ENCODE results near the gene CD44.

DNA sequence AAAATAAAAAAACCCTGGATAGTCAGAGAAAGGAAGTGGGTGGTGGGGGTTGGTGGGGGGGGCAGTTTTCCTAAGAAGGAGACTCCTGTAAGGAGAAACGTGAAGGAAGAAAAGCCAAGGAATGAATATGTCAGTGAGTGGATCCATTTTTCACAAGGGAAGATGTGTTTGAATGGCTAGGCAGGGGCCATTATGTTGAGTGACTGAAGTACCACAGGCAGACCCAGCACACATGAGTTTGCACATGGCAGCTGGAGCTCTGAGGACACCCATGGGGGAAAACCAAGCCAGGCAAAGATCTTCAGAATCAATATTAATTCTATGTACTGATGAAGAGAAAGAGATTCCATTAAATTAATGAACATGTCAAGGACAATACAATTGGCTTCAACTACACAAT, 67.6 kb downstream of the CD44 start:
- TF ChIP-seq, protein P1, sequence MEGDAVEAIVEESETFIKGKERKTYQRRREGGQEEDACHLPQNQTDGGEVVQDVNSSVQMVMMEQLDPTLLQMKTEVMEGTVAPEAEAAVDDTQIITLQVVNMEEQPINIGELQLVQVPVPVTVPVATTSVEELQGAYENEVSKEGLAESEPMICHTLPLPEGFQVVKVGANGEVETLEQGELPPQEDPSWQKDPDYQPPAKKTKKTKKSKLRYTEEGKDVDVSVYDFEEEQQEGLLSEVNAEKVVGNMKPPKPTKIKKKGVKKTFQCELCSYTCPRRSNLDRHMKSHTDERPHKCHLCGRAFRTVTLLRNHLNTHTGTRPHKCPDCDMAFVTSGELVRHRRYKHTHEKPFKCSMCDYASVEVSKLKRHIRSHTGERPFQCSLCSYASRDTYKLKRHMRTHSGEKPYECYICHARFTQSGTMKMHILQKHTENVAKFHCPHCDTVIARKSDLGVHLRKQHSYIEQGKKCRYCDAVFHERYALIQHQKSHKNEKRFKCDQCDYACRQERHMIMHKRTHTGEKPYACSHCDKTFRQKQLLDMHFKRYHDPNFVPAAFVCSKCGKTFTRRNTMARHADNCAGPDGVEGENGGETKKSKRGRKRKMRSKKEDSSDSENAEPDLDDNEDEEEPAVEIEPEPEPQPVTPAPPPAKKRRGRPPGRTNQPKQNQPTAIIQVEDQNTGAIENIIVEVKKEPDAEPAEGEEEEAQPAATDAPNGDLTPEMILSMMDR (IDR thresholded peaks at IDR 0.05) = no peak
- no peak for TF ChIP-seq POLR2A (IDR thresholded peaks at IDR 0.05)
